Hepatocyte (in vitro differentiated cells): Measurements from ENCODE around the gene INSYN2A. TPM values are rescaled to one million over a fixed set of nuclear protein-coding genes. Genes with fewer than 3 reads are reported as not detected.

Experiments
- DNase-seq: peaks from one replicate; pipeline ENCODE4 v3.0.0-alpha.2; 2016; ENCODE audit warnings: low spot score
- H2AFZ ChIP-seq: fragments of 200-600 bp; sonication (generic); 2 replicates; pipeline ENCODE4 v1.6.0; 2016; ENCODE audit warnings: antibody characterized with exemption, mild to moderate bottlenecking
- H3K27ac ChIP-seq: fragments of 200-600 bp; sonication (generic); 2 replicates; pipeline ENCODE4 v1.5.1; 2016; ENCODE audit warnings: mild to moderate bottlenecking
- H3K27me3 ChIP-seq: fragments of 200-600 bp; sonication (generic); 2 replicates; pipeline ENCODE4 v1.6.1; 2016
- H3K36me3 ChIP-seq: fragments of 200-600 bp; sonication (generic); replicated peaks from 2 replicates; pipeline ENCODE4 v1.5.1; 2016; ENCODE audit warnings: low read depth; ENCODE audit not compliant: insufficient read depth
- H3K4me1 ChIP-seq: fragments of 200-600 bp; sonication (generic); 2 replicates; pipeline ENCODE4 v1.5.1; 2016; ENCODE audit warnings: mild to moderate bottlenecking, moderate library complexity; ENCODE audit not compliant: insufficient read depth
- H3K4me2 ChIP-seq: fragments of 200-600 bp; sonication (generic); 2 replicates; pipeline ENCODE4 v1.6.0; 2016
- H3K4me3 ChIP-seq: fragments of 200-600 bp; sonication (generic); 2 replicates; pipeline ENCODE4 v1.5.1; 2016; ENCODE audit warnings: mild to moderate bottlenecking
- H3K79me2 ChIP-seq: fragments of 200-600 bp; sonication (generic); 2 replicates; pipeline ENCODE4 v1.6.0; 2017; ENCODE audit warnings: mild to moderate bottlenecking
- H3K9me2 ChIP-seq: fragments of 200-600 bp; sonication (generic); replicated peaks from 2 replicates; pipeline ENCODE4 v1.6.0; 2017; ENCODE audit warnings: mild to moderate bottlenecking; ENCODE audit not compliant: insufficient read depth
- H3K9me3 ChIP-seq: fragments of 200-600 bp; sonication (generic); 2 replicates; pipeline ENCODE4 v1.5.1; 2016; ENCODE audit warnings: low read depth, mild to moderate bottlenecking
- H4K20me1 ChIP-seq: fragments of 200-600 bp; sonication (generic); 2 replicates; pipeline ENCODE4 v1.6.0; 2016; ENCODE audit warnings: mild to moderate bottlenecking; ENCODE audit not compliant: insufficient read depth, poor library complexity, severe bottlenecking
- EZH2 ChIP-seq: fragments of 200-600 bp; sonication (generic); IDR thresholded peaks from 2 replicates; pipeline ENCODE4 v1.6.1; 2016; ENCODE audit warnings: antibody characterized with exemption, mild to moderate bottlenecking, borderline replicate concordance
- EZH2phosphoT487 ChIP-seq: fragments of 200-600 bp; sonication (generic); IDR thresholded peaks from one replicate; pipeline ENCODE4 v1.6.1; 2018; ENCODE audit warnings: antibody characterized with exemption, mild to moderate bottlenecking, low read depth, moderate library complexity; ENCODE audit not compliant: unreplicated experiment, severe bottlenecking
- WGBS: methylation state at CpG from one replicate; pipeline ENCODE4 v1.1.6; 2016; ENCODE audit warnings: low lambda C conversion rate; ENCODE audit errors: missing lambda C conversion rate; 5-methylcytosine and 5-hydroxymethylcytosine counted together
- polyA plus RNA-seq: library from polyadenylated mRNA; unstranded; fragments of >200 nt; fragmentation: Nextera tagmentation; extraction: Ambion mirVana; gene quantifications from 2 replicates; pipeline ENCODE4 v1.2.1, GENCODE V29; 2016
- total RNA-seq: library from RNA; depleted of rRNA; stranded (reverse); fragments of >200 nt; gene quantifications from 2 replicates; pipeline ENCODE4 v1.2.3, GENCODE V29; 2014
- TF ChIP-seq, protein P1 (sequence below): fragments of 200-600 bp; sonication (generic); IDR thresholded peaks from 2 replicates; pipeline ENCODE4 v1.5.1; 2016; ENCODE audit warnings: antibody characterized with exemption, mild to moderate bottlenecking; ENCODE audit not compliant: poor library complexity

Gene INSYN2A
- total and polyA plus RNA-seq, 2 experiments from 2014 or later = 0.77 to 0.97 TPM

DNA sequence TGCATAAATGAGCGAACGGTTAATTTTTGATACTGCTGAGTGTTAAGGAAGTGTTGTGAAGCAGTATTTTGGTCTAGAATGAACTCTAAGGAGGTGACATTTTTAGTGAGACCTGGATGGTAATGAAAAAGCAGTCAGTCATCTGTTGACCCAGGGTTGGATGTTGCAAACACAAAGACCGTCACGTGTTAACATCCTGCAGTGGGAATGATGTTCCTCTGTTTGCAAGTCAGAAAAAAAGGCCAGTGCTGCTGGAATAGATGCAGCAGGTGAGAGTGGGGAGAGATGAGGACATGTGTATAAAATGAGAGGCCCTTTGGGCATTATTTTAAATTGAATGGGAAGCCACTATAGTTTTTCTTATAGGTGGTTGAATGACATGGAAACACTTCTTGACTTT, 39.3 kb downstream of the INSYN2A start:
- H3K27ac ChIP-seq = no peak overlapping the region
- H3K4me2 ChIP-seq = no peak overlapping the region
- TF ChIP-seq, protein P1, sequence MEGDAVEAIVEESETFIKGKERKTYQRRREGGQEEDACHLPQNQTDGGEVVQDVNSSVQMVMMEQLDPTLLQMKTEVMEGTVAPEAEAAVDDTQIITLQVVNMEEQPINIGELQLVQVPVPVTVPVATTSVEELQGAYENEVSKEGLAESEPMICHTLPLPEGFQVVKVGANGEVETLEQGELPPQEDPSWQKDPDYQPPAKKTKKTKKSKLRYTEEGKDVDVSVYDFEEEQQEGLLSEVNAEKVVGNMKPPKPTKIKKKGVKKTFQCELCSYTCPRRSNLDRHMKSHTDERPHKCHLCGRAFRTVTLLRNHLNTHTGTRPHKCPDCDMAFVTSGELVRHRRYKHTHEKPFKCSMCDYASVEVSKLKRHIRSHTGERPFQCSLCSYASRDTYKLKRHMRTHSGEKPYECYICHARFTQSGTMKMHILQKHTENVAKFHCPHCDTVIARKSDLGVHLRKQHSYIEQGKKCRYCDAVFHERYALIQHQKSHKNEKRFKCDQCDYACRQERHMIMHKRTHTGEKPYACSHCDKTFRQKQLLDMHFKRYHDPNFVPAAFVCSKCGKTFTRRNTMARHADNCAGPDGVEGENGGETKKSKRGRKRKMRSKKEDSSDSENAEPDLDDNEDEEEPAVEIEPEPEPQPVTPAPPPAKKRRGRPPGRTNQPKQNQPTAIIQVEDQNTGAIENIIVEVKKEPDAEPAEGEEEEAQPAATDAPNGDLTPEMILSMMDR = no peak
- no peak for TF ChIP-seq EZH2
- no peak for TF ChIP-seq EZH2phosphoT487
- 92% methylated on average over 4 of the region's 4 CpGs for WGBS
- H4K20me1 ChIP-seq = peaks cover 9% of the 10 kb centered on the region
- H2AFZ ChIP-seq = no peak overlapping the region
- peaks cover 4% of the 10 kb centered on the region for H3K4me1 ChIP-seq
- no peak for DNase-seq
- no peaks in the 10 kb centered on the region for H3K27me3 ChIP-seq
- H3K9me2 ChIP-seq = no peaks in the 10 kb centered on the region
- H3K9me3 ChIP-seq = no peaks in the 10 kb centered on the region
- no peaks in the 10 kb centered on the region for H3K36me3 ChIP-seq
- no peaks in the 10 kb centered on the region for H3K79me2 ChIP-seq
- H3K4me3 ChIP-seq = no peak overlapping the region

DNA sequence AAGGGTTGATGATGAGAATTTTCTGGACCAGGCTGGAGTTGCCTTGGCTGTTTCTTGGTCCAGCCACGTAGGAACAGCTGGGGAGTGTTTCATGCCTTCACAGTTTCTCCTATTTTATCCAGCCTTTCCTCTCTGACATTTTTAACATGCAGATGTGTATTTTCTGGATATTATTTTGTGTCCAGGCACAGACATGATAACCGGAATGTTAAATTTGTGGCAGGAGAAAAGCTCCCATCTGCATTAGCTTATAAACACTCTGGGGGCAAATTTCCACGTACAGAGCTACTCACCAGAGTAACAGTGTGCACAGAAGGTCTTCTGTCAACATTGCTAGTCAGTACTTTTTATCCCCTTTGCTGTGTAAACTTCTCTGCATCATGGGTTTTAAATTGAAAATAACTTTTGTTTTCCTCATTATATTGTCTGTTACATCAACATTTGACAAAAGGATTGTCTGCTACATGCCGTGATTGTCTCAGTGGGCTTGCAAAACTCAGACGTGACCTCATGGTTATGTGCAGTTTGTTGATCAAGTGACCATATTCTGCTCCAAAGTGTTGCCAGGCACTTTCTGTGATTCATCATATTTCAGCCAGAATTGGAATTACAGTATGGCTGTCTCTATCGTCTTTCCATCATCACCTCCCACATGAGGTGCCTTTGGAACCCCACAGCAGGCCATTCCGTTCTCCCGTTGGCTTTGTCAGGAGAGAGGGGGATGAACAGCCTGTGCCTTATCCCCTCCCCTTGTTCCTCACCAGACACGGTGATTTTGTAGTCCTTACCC, 41.4 kb downstream of the INSYN2A start:
- H3K4me3 ChIP-seq = no peak overlapping the region
- H3K27me3 ChIP-seq = no peaks in the 10 kb centered on the region
- H3K36me3 ChIP-seq = no peaks in the 10 kb centered on the region
- peaks cover 4% of the 10 kb centered on the region for H4K20me1 ChIP-seq
- DNase-seq = no peak
- no peaks in the 10 kb centered on the region for H3K9me2 ChIP-seq
- no peaks in the 10 kb centered on the region for H3K9me3 ChIP-seq
- TF ChIP-seq, protein P1 = no peak
- TF ChIP-seq EZH2 (no peak), EZH2phosphoT487 (no peak)
- H3K27ac ChIP-seq = no peak overlapping the region
- peaks cover 4% of the 10 kb centered on the region for H3K4me1 ChIP-seq
- H3K79me2 ChIP-seq = no peaks in the 10 kb centered on the region
- WGBS = 85% methylated on average over 9 of the region's 9 CpGs
- H2AFZ ChIP-seq = no peak overlapping the region
- no peak overlapping the region for H3K4me2 ChIP-seq

DNA sequence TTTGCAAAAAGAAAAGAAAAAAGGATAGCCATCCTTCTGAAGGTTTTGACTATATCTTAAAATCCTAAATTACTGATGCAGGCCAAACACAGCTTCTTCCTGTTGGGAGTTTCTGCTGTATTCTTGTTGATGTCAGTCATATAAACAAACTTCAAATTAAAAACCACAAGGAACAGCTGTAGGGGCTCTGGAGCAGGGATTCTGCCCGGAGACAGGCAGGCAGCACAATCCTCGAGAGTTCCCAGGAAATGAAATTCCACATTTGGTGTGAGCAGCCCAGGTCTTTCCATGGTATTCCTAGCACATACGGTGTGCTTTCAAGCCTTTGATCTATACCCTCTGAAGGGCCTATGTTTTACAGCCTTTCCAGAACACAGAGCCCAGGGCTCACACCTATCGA, 43.2 kb downstream of the INSYN2A start:
- TF ChIP-seq, protein P1 = no peak
- TF ChIP-seq EZH2 (no peak), EZH2phosphoT487 (no peak)
- no peaks in the 10 kb centered on the region for H3K27me3 ChIP-seq
- no peaks in the 10 kb centered on the region for H4K20me1 ChIP-seq
- H2AFZ ChIP-seq = no peak overlapping the region
- no peak for DNase-seq
- H3K4me3 ChIP-seq = no peak overlapping the region
- no peaks in the 10 kb centered on the region for H3K36me3 ChIP-seq
- WGBS = 63% methylated on average over 4 of the region's 4 CpGs
- no peak overlapping the region for H3K4me2 ChIP-seq
- H3K27ac ChIP-seq = no peak overlapping the region
- H3K9me3 ChIP-seq = no peaks in the 10 kb centered on the region
- H3K4me1 ChIP-seq = no peaks in the 10 kb centered on the region
- no peaks in the 10 kb centered on the region for H3K79me2 ChIP-seq
- no peaks in the 10 kb centered on the region for H3K9me2 ChIP-seq
